ENCODE measurements around the gene ZBTB46. TPM values are rescaled to one million over a fixed set of nuclear protein-coding genes. Genes with fewer than 3 reads are reported as not detected.

Gene ZBTB46
- total and polyA plus RNA-seq, 9 donors: 4.1 to 55.1 (median 34.7) TPM

Small RNA genes lying within 50 kb of the gene (small RNA-seq; reads per million reads assigned to genes)
- not detected for gene LIME1
- gene TNFRSF6B: not detected

Other genes starting within 250 kb of the ZBTB46 start
- gene GMEB2, start 204.2 kb downstream of the ZBTB46 start, total RNA-seq: 10 to 100 TPM in 3 of 7 donors, 1 to 10 TPM in 4; 9.1 to 14.7 (median 9.7) TPM
- 1 to 10 TPM; 4.1 to 8.6 TPM for gene GMEB2, start 204.2 kb downstream of the ZBTB46 start, polyA plus RNA-seq
- 10 to 100 TPM; 17.3 to 91.1 (median 58.7) TPM for gene STMN3, start 177.8 kb downstream of the ZBTB46 start, total RNA-seq
- 10 to 100 TPM in 1 of 2 donors, 1 to 10 TPM in 1; 7.4 to 62.1 TPM for gene STMN3, start 177.8 kb downstream of the ZBTB46 start, polyA plus RNA-seq
- gene RTEL1, start 173.0 kb downstream of the ZBTB46 start, total RNA-seq: 10 to 100 TPM; 17.0 to 44.2 (median 24.1) TPM
- gene RTEL1, start 173.0 kb downstream of the ZBTB46 start, polyA plus RNA-seq: 10 to 100 TPM in 1 of 2 donors, 1 to 10 TPM in 1; 6.2 to 11.9 TPM
- 1 to 10 TPM; 2.0 to 6.4 (median 4.1) TPM for gene TNFRSF6B, start 134.6 kb downstream of the ZBTB46 start, total RNA-seq
- 1 to 10 TPM in 1 of 2 donors, not detected in 1; 7.0 TPM for gene TNFRSF6B, start 134.6 kb downstream of the ZBTB46 start, polyA plus RNA-seq
- gene ARFRP1, start 123.3 kb downstream of the ZBTB46 start, total RNA-seq: 10 to 100 TPM; 25.6 to 59.5 (median 47.4) TPM
- gene ARFRP1, start 123.3 kb downstream of the ZBTB46 start, polyA plus RNA-seq: 10 to 100 TPM; 15.3 to 38.5 TPM
- gene ZGPAT, start 123.2 kb downstream of the ZBTB46 start, total RNA-seq: 10 to 100 TPM; 14.0 to 25.6 (median 18.9) TPM
- gene ZGPAT, start 123.2 kb downstream of the ZBTB46 start, polyA plus RNA-seq: 10 to 100 TPM in 1 of 2 donors, 1 to 10 TPM in 1; 1.7 to 26.4 TPM
- gene LIME1, start 94.6 kb downstream of the ZBTB46 start, total RNA-seq: 10 to 100 TPM in 4 of 7 donors, 1 to 10 TPM in 3; 7.5 to 21.6 (median 13.7) TPM
- 10 to 100 TPM in 1 of 2 donors, under 1 TPM in 1; 0.15 to 15.6 TPM for gene LIME1, start 94.6 kb downstream of the ZBTB46 start, polyA plus RNA-seq
- gene SLC2A4RG, start 91.5 kb downstream of the ZBTB46 start, total RNA-seq: 100 to 1,000 TPM in 5 of 7 donors, 10 to 100 TPM in 2; 20.6 to 199 (median 104) TPM
- 10 to 100 TPM in 1 of 2 donors, 1 to 10 TPM in 1; 2.2 to 66.7 TPM for gene SLC2A4RG, start 91.5 kb downstream of the ZBTB46 start, polyA plus RNA-seq
- not detected for gene ABHD16B, start 30.2 kb upstream of the ZBTB46 start, total RNA-seq
- under 1 TPM in 1 of 2 donors, not detected in 1; 0.57 TPM for gene ABHD16B, start 30.2 kb upstream of the ZBTB46 start, polyA plus RNA-seq
- gene TPD52L2, start 34.0 kb upstream of the ZBTB46 start, total RNA-seq: 10 to 100 TPM; 51.5 to 78.0 (median 68.8) TPM
- gene TPD52L2, start 34.0 kb upstream of the ZBTB46 start, polyA plus RNA-seq: 10 to 100 TPM; 73.3 to 78.9 TPM
- 10 to 100 TPM; 12.4 to 32.8 (median 26.5) TPM for gene DNAJC5, start 63.9 kb upstream of the ZBTB46 start, total RNA-seq
- gene DNAJC5, start 63.9 kb upstream of the ZBTB46 start, polyA plus RNA-seq: 10 to 100 TPM; 11.1 to 12.3 TPM
- 10 to 100 TPM; 32.0 to 58.6 (median 47.0) TPM for gene UCKL1, start 125.2 kb upstream of the ZBTB46 start, total RNA-seq
- 10 to 100 TPM in 1 of 2 donors, 1 to 10 TPM in 1; 6.6 to 54.4 TPM for gene UCKL1, start 125.2 kb upstream of the ZBTB46 start, polyA plus RNA-seq
- gene ZNF512B, start 138.7 kb upstream of the ZBTB46 start, total RNA-seq: 10 to 100 TPM in 5 of 7 donors, 1 to 10 TPM in 2; 6.3 to 24.7 (median 22.3) TPM
- 10 to 100 TPM in 1 of 2 donors, 1 to 10 TPM in 1; 2.5 to 14.0 TPM for gene ZNF512B, start 138.7 kb upstream of the ZBTB46 start, polyA plus RNA-seq
- 1 to 10 TPM in 2 of 7 donors, under 1 TPM in 5; 0.20 to 3.1 (median 0.65) TPM for gene SAMD10, start 148.4 kb upstream of the ZBTB46 start, total RNA-seq
- under 1 TPM; 0.27 to 0.50 TPM for gene SAMD10, start 148.4 kb upstream of the ZBTB46 start, polyA plus RNA-seq
- gene PRPF6, start 149.9 kb upstream of the ZBTB46 start, total RNA-seq: 10 to 100 TPM; 46.5 to 84.9 (median 73.4) TPM
- 10 to 100 TPM; 60.0 to 61.6 TPM for gene PRPF6, start 149.9 kb upstream of the ZBTB46 start, polyA plus RNA-seq
- 1 to 10 TPM in 6 of 7 donors, under 1 TPM in 1; 0.60 to 2.8 (median 1.8) TPM for gene C20orf204, start 204.9 kb upstream of the ZBTB46 start, total RNA-seq
- under 1 TPM; 0.20 to 0.61 TPM for gene C20orf204, start 204.9 kb upstream of the ZBTB46 start, polyA plus RNA-seq
- 10 to 100 TPM in 5 of 7 donors, 1 to 10 TPM in 2; 2.0 to 63.8 (median 13.1) TPM for gene SOX18, start 218.4 kb upstream of the ZBTB46 start, total RNA-seq
- gene SOX18, start 218.4 kb upstream of the ZBTB46 start, polyA plus RNA-seq: 10 to 100 TPM in 1 of 2 donors, 1 to 10 TPM in 1; 2.7 to 12.0 TPM
- gene TCEA2, start 231.9 kb upstream of the ZBTB46 start, total RNA-seq: 10 to 100 TPM; 41.0 to 93.5 (median 71.9) TPM
- gene TCEA2, start 231.9 kb upstream of the ZBTB46 start, polyA plus RNA-seq: 10 to 100 TPM; 20.0 to 78.4 TPM
- 1 to 10 TPM; 3.3 to 7.6 (median 4.6) TPM for gene RGS19, start 248.3 kb upstream of the ZBTB46 start, total RNA-seq
- 1 to 10 TPM; 2.1 to 4.5 TPM for gene RGS19, start 248.3 kb upstream of the ZBTB46 start, polyA plus RNA-seq
- under 1 TPM; 0.12 to 0.80 (median 0.43) TPM for gene OPRL1, start 248.8 kb upstream of the ZBTB46 start, total RNA-seq
- under 1 TPM; 0.25 to 0.62 TPM for gene OPRL1, start 248.8 kb upstream of the ZBTB46 start, polyA plus RNA-seq